ENCODE measurements around the gene USP5. TPM values are rescaled to one million over a fixed set of nuclear protein-coding genes. Genes with fewer than 3 reads are reported as not detected.

USP5 gene
- total and polyA plus RNA-seq, 9 donors, result 13.9 to 84.3 (median 54.9) TPM

DNA sequence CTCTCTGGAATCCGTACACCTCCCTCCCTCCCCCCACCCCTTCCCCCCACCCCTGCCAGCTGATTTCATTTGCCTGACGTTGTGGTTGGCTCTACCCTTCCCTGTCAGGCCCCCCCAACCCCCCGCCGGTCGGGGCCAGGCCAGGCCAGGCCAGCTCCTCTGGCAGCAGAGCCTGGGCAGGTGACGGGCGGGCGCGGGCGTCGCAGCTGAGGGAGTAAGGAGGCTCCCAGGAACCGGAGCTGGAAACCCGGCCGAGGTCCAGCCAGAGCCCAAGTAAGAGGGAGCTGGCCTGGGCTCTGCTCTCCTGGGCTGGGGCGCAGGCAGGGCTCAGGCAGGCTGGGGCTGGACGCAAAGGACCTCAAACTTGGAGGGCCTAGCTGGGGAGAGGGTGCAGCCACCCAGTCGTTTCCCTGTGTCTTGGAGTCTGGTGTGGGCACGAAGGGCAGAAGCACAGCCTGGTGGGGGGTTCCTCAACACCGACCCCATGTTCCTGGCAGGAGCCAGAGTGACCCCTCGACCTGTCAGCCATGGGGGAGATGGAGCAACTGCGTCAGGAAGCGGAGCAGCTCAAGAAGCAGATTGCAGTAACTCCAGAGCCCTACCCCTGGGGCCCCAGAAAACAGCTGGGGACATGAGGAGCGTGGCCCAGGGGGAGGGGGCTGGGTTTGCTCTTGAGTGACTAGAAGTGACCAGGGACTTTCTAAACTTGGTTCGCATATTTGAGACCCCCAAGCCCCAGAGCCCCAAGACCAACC lies 11.0 kb upstream of the USP5 start, which contains the start of gene GNB3:
Gene GNB3 (plus strand): TSS at position 165 of the 755 bp plus-strand sequence. CDS start 363 bp downstream, at position 528.
- TF ChIP-seq POLR2A (IDR thresholded peaks at IDR 0.05), result no peak
- TF ChIP-seq, protein P1, sequence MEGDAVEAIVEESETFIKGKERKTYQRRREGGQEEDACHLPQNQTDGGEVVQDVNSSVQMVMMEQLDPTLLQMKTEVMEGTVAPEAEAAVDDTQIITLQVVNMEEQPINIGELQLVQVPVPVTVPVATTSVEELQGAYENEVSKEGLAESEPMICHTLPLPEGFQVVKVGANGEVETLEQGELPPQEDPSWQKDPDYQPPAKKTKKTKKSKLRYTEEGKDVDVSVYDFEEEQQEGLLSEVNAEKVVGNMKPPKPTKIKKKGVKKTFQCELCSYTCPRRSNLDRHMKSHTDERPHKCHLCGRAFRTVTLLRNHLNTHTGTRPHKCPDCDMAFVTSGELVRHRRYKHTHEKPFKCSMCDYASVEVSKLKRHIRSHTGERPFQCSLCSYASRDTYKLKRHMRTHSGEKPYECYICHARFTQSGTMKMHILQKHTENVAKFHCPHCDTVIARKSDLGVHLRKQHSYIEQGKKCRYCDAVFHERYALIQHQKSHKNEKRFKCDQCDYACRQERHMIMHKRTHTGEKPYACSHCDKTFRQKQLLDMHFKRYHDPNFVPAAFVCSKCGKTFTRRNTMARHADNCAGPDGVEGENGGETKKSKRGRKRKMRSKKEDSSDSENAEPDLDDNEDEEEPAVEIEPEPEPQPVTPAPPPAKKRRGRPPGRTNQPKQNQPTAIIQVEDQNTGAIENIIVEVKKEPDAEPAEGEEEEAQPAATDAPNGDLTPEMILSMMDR (IDR thresholded peaks at IDR 0.05), result no peak
- TF ChIP-seq EP300 (IDR thresholded peaks at IDR 0.05), result no peak
- no peaks in the 10 kb centered on the region for H3K36me3 ChIP-seq
- H3K4me1 ChIP-seq (ENCODE audit: insufficient read depth), result no peaks in the 10 kb centered on the region
- H3K9me3 ChIP-seq, result no peaks in the 10 kb centered on the region
- intact Hi-C loops (cut with DNase I), result no loop called here
- no peak for DNase-seq
- no peak within 1 kb of the TSS for H3K27ac ChIP-seq
- H3K4me3 ChIP-seq, result no peak within 1 kb of the TSS
- H3K27me3 ChIP-seq, result no peaks in the 10 kb centered on the region
- WGBS, 3 donors, result 66 to 68% (median 66%) methylated on average over 23 to 24 of the region's 24 CpGs

DNA sequence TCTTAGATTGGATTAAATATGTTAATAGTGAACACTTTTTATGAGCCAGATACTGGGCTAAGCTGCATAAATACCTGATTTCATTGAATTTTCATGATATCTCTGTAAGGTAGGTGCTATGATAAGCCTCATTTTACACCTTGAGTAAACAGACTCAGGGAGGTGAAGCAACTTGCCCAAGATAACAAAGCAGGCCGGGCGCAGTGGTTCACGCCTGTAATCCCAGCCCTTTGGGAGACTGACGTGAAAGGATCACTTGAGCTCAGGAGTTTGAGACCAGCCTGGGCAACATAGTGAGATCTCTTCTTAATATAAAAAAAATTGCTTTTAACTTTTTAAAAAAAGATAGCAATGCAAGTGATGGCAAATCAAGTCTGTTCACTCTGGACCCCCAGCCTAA lies 9.9 kb upstream of the USP5 start:
- Histone ChIP-seq H3K36me3 (no peaks in the 10 kb centered on the region), H3K4me1 (ENCODE audit: insufficient read depth) (no peaks in the 10 kb centered on the region), H3K9me3 (no peaks in the 10 kb centered on the region), H3K27ac (no peak overlapping the region), H3K27me3 (no peaks in the 10 kb centered on the region), H3K4me3 (no peak overlapping the region)
- DNase-seq, result no peak
- TF ChIP-seq POLR2A (IDR thresholded peaks at IDR 0.05), result no peak
- TF ChIP-seq EP300 (IDR thresholded peaks at IDR 0.05), result no peak
- TF ChIP-seq, protein P1 (IDR thresholded peaks at IDR 0.05), result no peak
- WGBS, 3 donors, result 92 to 97% (median 93%) methylated on average over 4 of the region's 4 CpGs
- intact Hi-C loops (cut with DNase I), result no loop called here

DNA sequence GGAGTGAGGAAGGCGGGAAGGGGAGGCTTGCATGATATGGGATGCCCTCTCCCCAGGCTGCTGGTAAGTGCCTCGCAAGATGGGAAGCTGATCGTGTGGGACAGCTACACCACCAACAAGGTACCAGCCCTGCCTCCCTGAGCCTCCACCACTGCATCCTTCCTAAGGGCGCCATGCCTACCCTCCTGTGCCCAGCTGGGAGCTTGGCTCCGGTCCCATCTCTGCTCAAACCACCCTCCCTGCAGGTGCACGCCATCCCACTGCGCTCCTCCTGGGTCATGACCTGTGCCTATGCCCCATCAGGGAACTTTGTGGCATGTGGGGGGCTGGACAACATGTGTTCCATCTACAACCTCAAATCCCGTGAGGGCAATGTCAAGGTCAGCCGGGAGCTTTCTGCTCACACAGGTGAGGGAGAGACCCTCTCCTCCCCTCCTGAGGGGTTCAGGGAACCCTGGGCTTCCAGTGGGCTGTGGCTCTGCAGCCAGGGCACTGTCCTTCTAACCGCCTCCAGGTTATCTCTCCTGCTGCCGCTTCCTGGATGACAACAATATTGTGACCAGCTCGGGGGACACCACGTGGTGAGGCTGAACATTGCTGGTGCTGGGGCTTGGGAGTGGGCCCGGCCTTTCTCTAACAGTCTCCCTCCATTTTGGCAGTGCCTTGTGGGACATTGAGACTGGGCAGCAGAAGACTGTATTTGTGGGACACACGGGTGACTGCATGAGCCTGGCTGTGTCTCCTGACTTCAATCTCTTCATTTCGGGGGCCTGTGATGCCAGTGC lies 8.6 kb upstream of the USP5 start:
- H3K9me3 ChIP-seq, result no peaks in the 10 kb centered on the region
- H3K4me1 ChIP-seq (ENCODE audit: insufficient read depth), result no peaks in the 10 kb centered on the region
- no peak overlapping the region for H3K27ac ChIP-seq
- TF ChIP-seq, protein P1 (IDR thresholded peaks at IDR 0.05), result no peak
- TF ChIP-seq POLR2A (IDR thresholded peaks at IDR 0.05) (no peak), EP300 (IDR thresholded peaks at IDR 0.05) (no peak)
- H3K27me3 ChIP-seq, result no peaks in the 10 kb centered on the region
- WGBS, 3 donors, result 68 to 72% (median 70%) methylated on average over 16 of the region's 16 CpGs
- intact Hi-C loops (cut with DNase I), result no loop called here
- H3K36me3 ChIP-seq, result no peaks in the 10 kb centered on the region
- DNase-seq, result no peak
- H3K4me3 ChIP-seq, result no peak overlapping the region

DNA sequence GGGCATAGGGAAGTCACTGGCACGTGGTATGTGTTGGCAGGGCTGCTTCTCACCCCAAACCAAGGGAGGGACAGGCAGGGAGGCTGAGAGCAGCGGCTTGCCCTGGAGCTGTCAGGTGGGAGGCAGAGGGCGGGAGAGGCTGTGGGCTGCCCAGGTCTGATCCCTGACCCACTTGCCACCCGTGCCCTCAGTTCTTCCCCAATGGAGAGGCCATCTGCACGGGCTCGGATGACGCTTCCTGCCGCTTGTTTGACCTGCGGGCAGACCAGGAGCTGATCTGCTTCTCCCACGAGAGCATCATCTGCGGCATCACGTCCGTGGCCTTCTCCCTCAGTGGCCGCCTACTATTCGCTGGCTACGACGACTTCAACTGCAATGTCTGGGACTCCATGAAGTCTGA lies 6.6 kb upstream of the USP5 start:
- TF ChIP-seq, protein P1 (IDR thresholded peaks at IDR 0.05), result no peak
- no peak for TF ChIP-seq POLR2A (IDR thresholded peaks at IDR 0.05)
- TF ChIP-seq EP300 (IDR thresholded peaks at IDR 0.05), result no peak
- no peak overlapping the region for H3K27ac ChIP-seq
- H3K36me3 ChIP-seq, result no peaks in the 10 kb centered on the region
- intact Hi-C loops (cut with DNase I), result no loop called here
- no peaks in the 10 kb centered on the region for H3K4me1 ChIP-seq (ENCODE audit: insufficient read depth)
- no peaks in the 10 kb centered on the region for H3K9me3 ChIP-seq
- no peak overlapping the region for H3K4me3 ChIP-seq
- 85 to 90% (median 87%) methylated on average over 17 of the region's 17 CpGs for WGBS, 3 donors
- H3K27me3 ChIP-seq, result no peaks in the 10 kb centered on the region
- DNase-seq, result no peak
